PC-3 (cell line): Measurements from ENCODE around the gene FSTL4. TPM values are rescaled to one million over a fixed set of nuclear protein-coding genes. Genes with fewer than 3 reads are reported as not detected.

ENCODE experiments used
- ATAC-seq: fragments of 200-7000 bp; cut with Tn5 transposase; 2 replicates; pipeline ENCODE4 v1.9.1; 2020; ENCODE audit warnings: mild to moderate bottlenecking, moderate library complexity
- BruUV-seq: library from RNA; stranded (reverse); fragments of 400-500 nt; replicated peaks from 2 replicates; lab custom pipeline; 2021; lab: Mats Ljungman, UMichigan
- CTCF ChIA-PET: fragments of 300-600 bp; sonication (Branson Sonifier 250); formaldehyde crosslinking; loops from one replicate; lab custom pipeline; 2022; ENCODE audit warnings: antibody characterized with exemption; lab: Charles Lee
- POLR2A ChIA-PET: fragments of 300-600 bp; sonication (Branson Sonifier 250); formaldehyde crosslinking; loops from one replicate; lab custom pipeline; 2022; ENCODE audit warnings: antibody characterized with exemption; ENCODE audit not compliant: unreplicated experiment; lab: Charles Lee
- DNase-seq: peaks from one replicate; pipeline ENCODE4 v3.0.0-alpha.2; 2015
- H2AFZ ChIP-seq: fragments of 300-600 bp; sonication (generic); 2 replicates; pipeline ENCODE4 v1.6.0; 2016; ENCODE audit warnings: antibody characterized with exemption, low read length
- H3F3A ChIP-seq: fragments of 300-600 bp; sonication (generic); one replicate; pipeline ENCODE4 v1.6.0; 2017; ENCODE audit warnings: antibody characterized with exemption, low read length, control low read depth, mild to moderate bottlenecking; ENCODE audit not compliant: unreplicated experiment
- H3K27ac ChIP-seq: fragments of 300-600 bp; sonication (generic); 2 replicates; pipeline ENCODE4 v1.5.1; 2016; ENCODE audit warnings: mild to moderate bottlenecking, low read length
- H3K27me3 ChIP-seq: fragments of 300-600 bp; sonication (generic); 2 replicates; pipeline ENCODE4 v1.6.1; 2016; ENCODE audit warnings: low read length, mixed read lengths
- H3K36me3 ChIP-seq: fragments of 300-600 bp; sonication (generic); 2 replicates; pipeline ENCODE4 v1.6.1; 2016; ENCODE audit warnings: low read depth, mixed run types, low read length, mixed read lengths
- H3K4me1 ChIP-seq: fragments of 300-600 bp; sonication (generic); 2 replicates; pipeline ENCODE4 v1.5.1; 2016; ENCODE audit warnings: low read length; ENCODE audit not compliant: insufficient read depth
- H3K4me2 ChIP-seq: fragments of 300-600 bp; sonication (generic); 2 replicates; pipeline ENCODE4 v1.6.0; 2016; ENCODE audit warnings: low read length
- H3K4me3 ChIP-seq: fragments of 300-600 bp; sonication (generic); 2 replicates; pipeline ENCODE4 v1.5.1; 2016; ENCODE audit warnings: mild to moderate bottlenecking, low read length, mixed read lengths
- H3K79me2 ChIP-seq: fragments of 300-600 bp; sonication (generic); 2 replicates; pipeline ENCODE4 v1.6.1; 2017; ENCODE audit warnings: low read length, mixed read lengths
- H3K9ac ChIP-seq: fragments of 300-600 bp; sonication (generic); 2 replicates; pipeline ENCODE4 v1.6.0; 2016; ENCODE audit warnings: mild to moderate bottlenecking, low read length
- H3K9me2 ChIP-seq: fragments of 300-600 bp; sonication (generic); replicated peaks from 2 replicates; pipeline ENCODE4 v1.6.1; 2016; ENCODE audit warnings: mixed run types, low read length, mixed read lengths
- H3K9me3 ChIP-seq: fragments of 300-600 bp; sonication (generic); 2 replicates; pipeline ENCODE4 v1.6.1; 2016; ENCODE audit warnings: low read length, mixed read lengths
- H4K20me1 ChIP-seq: fragments of 300-600 bp; sonication (generic); 2 replicates; pipeline ENCODE4 v1.6.1; 2016; ENCODE audit warnings: low read length, mixed read lengths
- CTCF ChIP-seq: fragments of 300-600 bp; sonication (generic); conservative IDR thresholded peaks from 2 replicates; pipeline ENCODE4 v1.5.1; 2017; ENCODE audit warnings: antibody characterized with exemption, low read depth, mild to moderate bottlenecking, low read length
- EZH2 ChIP-seq: fragments of 300-600 bp; sonication (generic); IDR thresholded peaks from one replicate; pipeline ENCODE4 v1.6.1; 2017; ENCODE audit warnings: antibody characterized with exemption, mild to moderate bottlenecking, low read length; ENCODE audit not compliant: unreplicated experiment
- EZH2phosphoT487 ChIP-seq: fragments of 300-600 bp; sonication (generic); IDR thresholded peaks from 2 replicates; pipeline ENCODE4 v1.6.1; 2018; ENCODE audit warnings: mild to moderate bottlenecking, antibody characterized with exemption, low read length, borderline replicate concordance
- intact Hi-C: fragments of 100-400 bp; cut with micrococcal nuclease; formaldehyde crosslinking; loops from 2 replicates; pipeline ENCODE4 v1.9.0; 2023
- total RNA-seq: library from RNA; depleted of rRNA; stranded (reverse); fragments of >200 nt; gene quantifications from 2 replicates; pipeline ENCODE4 v1.2.3, GENCODE V29; 2014

FSTL4 gene
- total RNA-seq, 1 experiment from 2014 or later = 4.2 TPM

- ChIA-PET CTCF (no interaction called here), POLR2A (no interaction called here)
- DNase-seq (no peak), ATAC-seq (no peak)
- H3K9me3 ChIP-seq = no peaks in the 10 kb centered on the region
- H3K9me2 ChIP-seq = no peaks in the 10 kb centered on the region
- TF ChIP-seq EZH2 = no peak
- no peak for TF ChIP-seq EZH2phosphoT487
- no peak for TF ChIP-seq CTCF
- H3K9ac ChIP-seq = no peak overlapping the region
- no peak overlapping the region for H3K27ac ChIP-seq
- BruUV-seq = no TSS peak
- no peak overlapping the region for H3K4me3 ChIP-seq
- H3K79me2 ChIP-seq = no peaks in the 10 kb centered on the region
- H3K36me3 ChIP-seq = no peaks in the 10 kb centered on the region
- no peaks in the 10 kb centered on the region for H4K20me1 ChIP-seq
- no peaks in the 10 kb centered on the region for H3K27me3 ChIP-seq
- no peak overlapping the region for H3K4me2 ChIP-seq
- H3F3A ChIP-seq = no peaks in the 10 kb centered on the region
- H2AFZ ChIP-seq = no peak overlapping the region
- no peaks in the 10 kb centered on the region for H3K4me1 ChIP-seq
- intact Hi-C loops = no loop called here
These were observed 379.4 kb downstream of the FSTL4 start for GRCh38 chr5:133232911-133233310.

DNA sequence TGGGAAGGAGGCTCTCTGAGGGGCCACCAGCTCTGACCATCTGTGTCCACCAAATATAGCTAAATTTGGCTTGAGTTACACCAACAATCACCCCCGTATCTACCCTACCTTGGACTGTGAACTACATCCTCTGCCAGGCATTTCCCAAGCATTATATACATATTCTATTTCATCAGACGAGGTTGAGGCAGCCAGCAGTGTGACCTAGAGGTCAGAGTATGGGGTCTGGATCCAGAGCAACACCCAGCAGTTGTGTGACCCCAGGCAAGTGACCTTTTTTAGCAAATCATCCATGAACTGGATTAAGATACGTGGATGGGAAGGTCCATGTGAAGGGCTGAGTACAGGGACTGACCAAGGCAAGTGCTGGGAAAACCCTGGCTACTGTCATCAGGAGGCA is 379.9 kb downstream of the FSTL4 start:
- ChIA-PET CTCF (no interaction called here), POLR2A (interaction anchor here (0.7 kb wide), 1 partner anchor 8 kb away, joined by 3 read pairs; no protein-coding TSS in a partner anchor)
- H3K9me3 ChIP-seq = no peaks in the 10 kb centered on the region
- no peaks in the 10 kb centered on the region for H4K20me1 ChIP-seq
- H3K27ac ChIP-seq = no peak overlapping the region
- no peaks in the 10 kb centered on the region for H3F3A ChIP-seq
- no peak for DNase-seq
- H3K9me2 ChIP-seq = no peaks in the 10 kb centered on the region
- no TSS peak for BruUV-seq
- H3K4me1 ChIP-seq = no peaks in the 10 kb centered on the region
- no peak for ATAC-seq
- no peak for TF ChIP-seq EZH2
- H3K79me2 ChIP-seq = no peaks in the 10 kb centered on the region
- H3K4me2 ChIP-seq = no peak overlapping the region
- no peaks in the 10 kb centered on the region for H3K36me3 ChIP-seq
- no peaks in the 10 kb centered on the region for H3K27me3 ChIP-seq
- H2AFZ ChIP-seq = no peak overlapping the region
- intact Hi-C loops = no loop called here
- H3K9ac ChIP-seq = no peak overlapping the region
- H3K4me3 ChIP-seq = no peak overlapping the region

GRCh38 chr5:133232011-133232410 is 380.3 kb downstream of the FSTL4 start:
- H3K9me3 ChIP-seq = no peaks in the 10 kb centered on the region
- no peak overlapping the region for H3K27ac ChIP-seq
- no peaks in the 10 kb centered on the region for H3F3A ChIP-seq
- no TSS peak for BruUV-seq
- no peak overlapping the region for H3K4me3 ChIP-seq
- ChIA-PET CTCF (no interaction called here), POLR2A (interaction anchor here (0.7 kb wide), 1 partner anchor 8 kb away, joined by 3 read pairs; no protein-coding TSS in a partner anchor)
- no peaks in the 10 kb centered on the region for H3K27me3 ChIP-seq
- H4K20me1 ChIP-seq = no peaks in the 10 kb centered on the region
- no peak overlapping the region for H3K4me2 ChIP-seq
- TF ChIP-seq EZH2phosphoT487 = no peak
- no peak for TF ChIP-seq CTCF
- TF ChIP-seq EZH2 = no peak
- H3K36me3 ChIP-seq = no peaks in the 10 kb centered on the region
- ATAC-seq = no peak
- no peaks in the 10 kb centered on the region for H3K9me2 ChIP-seq
- intact Hi-C loops = no loop called here
- H3K4me1 ChIP-seq = no peaks in the 10 kb centered on the region
- no peak for DNase-seq
- H3K79me2 ChIP-seq = no peaks in the 10 kb centered on the region
- no peak overlapping the region for H3K9ac ChIP-seq
- H2AFZ ChIP-seq = no peak overlapping the region
